ENCODE data around the gene CDO1. TPM values are rescaled to one million over a fixed set of nuclear protein-coding genes. Genes with fewer than 3 reads are reported as not detected.
"Not testable (repeated sequence)": the region's sequence is repeated elsewhere in the genome, so short reads cannot be mapped to it uniquely, and the experiment has no call there.

The CDO1 gene
- total RNA-seq, 1 donor from 2014 or later, result 0.82 TPM

GRCh38 chr5:115831163-115831768 lies 14.8 kb upstream of the CDO1 start:
- no peak for DNase-seq (ENCODE audit: extremely low read depth, low read depth, low spot score)

- no peak for DNase-seq (ENCODE audit: extremely low read depth, low read depth, low spot score)
Observed at GRCh38 chr5:115829913-115830312, 13.5 kb upstream of the CDO1 start.

- no peak for DNase-seq (ENCODE audit: extremely low read depth, low read depth, low spot score)
Observed at GRCh38 chr5:115825948-115826347, 9.5 kb upstream of the CDO1 start.

- DNase-seq (ENCODE audit: extremely low read depth, low read depth, low spot score), result not testable (repeated sequence)
Observed at GRCh38 chr5:115824983-115825382, 8.5 kb upstream of the CDO1 start.

- no peak for DNase-seq (ENCODE audit: extremely low read depth, low read depth, low spot score)
Observed at GRCh38 chr5:115820846-115821245, 4.4 kb upstream of the CDO1 start.

- no peak for DNase-seq (ENCODE audit: extremely low read depth, low read depth, low spot score)
Observed at GRCh38 chr5:115818821-115819220, 2.4 kb upstream of the CDO1 start.

GRCh38 chr5:115817386-115817785 lies 927 bp upstream of the CDO1 start:
- DNase-seq (ENCODE audit: extremely low read depth, low read depth, low spot score), result no peak

GRCh38 chr5:115815693-115816225 lies 700 bp downstream of the CDO1 start:
- no peak for DNase-seq (ENCODE audit: extremely low read depth, low read depth, low spot score)

- no peak for DNase-seq (ENCODE audit: extremely low read depth, low read depth, low spot score)
Observed at GRCh38 chr5:115815006-115815692, 1.3 kb downstream of the CDO1 start.

GRCh38 chr5:115813719-115814118 lies 2.7 kb downstream of the CDO1 start:
- no peak for DNase-seq (ENCODE audit: extremely low read depth, low read depth, low spot score)

- DNase-seq (ENCODE audit: extremely low read depth, low read depth, low spot score), result no peak
Observed at GRCh38 chr5:115812372-115812771, 4.1 kb downstream of the CDO1 start.

GRCh38 chr5:115811406-115811805 lies 5.1 kb downstream of the CDO1 start:
- DNase-seq (ENCODE audit: extremely low read depth, low read depth, low spot score), result no peak

GRCh38 chr5:115810761-115811160 lies 5.7 kb downstream of the CDO1 start:
- DNase-seq (ENCODE audit: extremely low read depth, low read depth, low spot score), result no peak

- no peak for DNase-seq (ENCODE audit: extremely low read depth, low read depth, low spot score)
Observed at GRCh38 chr5:115809946-115810345, 6.5 kb downstream of the CDO1 start.

- not testable (repeated sequence) for DNase-seq (ENCODE audit: extremely low read depth, low read depth, low spot score)
Observed at GRCh38 chr5:115808066-115808465, 8.4 kb downstream of the CDO1 start.

- no peak for DNase-seq (ENCODE audit: extremely low read depth, low read depth, low spot score)
Observed at GRCh38 chr5:115807654-115808052, 8.8 kb downstream of the CDO1 start.

GRCh38 chr5:115806986-115807653 lies 9.3 kb downstream of the CDO1 start:
- DNase-seq (ENCODE audit: extremely low read depth, low read depth, low spot score), result no peak

GRCh38 chr5:115801984-115802383 lies 14.5 kb downstream of the CDO1 start:
- DNase-seq (ENCODE audit: extremely low read depth, low read depth, low spot score), result no peak

- no peak for DNase-seq (ENCODE audit: extremely low read depth, low read depth, low spot score)
Observed at GRCh38 chr5:115801152-115801551, 15.3 kb downstream of the CDO1 start.

GRCh38 chr5:115800108-115800507 lies 16.4 kb downstream of the CDO1 start:
- DNase-seq (ENCODE audit: extremely low read depth, low read depth, low spot score), result no peak

- no peak for DNase-seq (ENCODE audit: extremely low read depth, low read depth, low spot score)
Observed at GRCh38 chr5:115798252-115798651, 18.2 kb downstream of the CDO1 start.

GRCh38 chr5:115796656-115797055 lies 19.8 kb downstream of the CDO1 start:
- DNase-seq (ENCODE audit: extremely low read depth, low read depth, low spot score), result no peak

Data from glomerular endothelial cell (primary cell).